ENCODE results near the gene PLPPR1.

DNA sequence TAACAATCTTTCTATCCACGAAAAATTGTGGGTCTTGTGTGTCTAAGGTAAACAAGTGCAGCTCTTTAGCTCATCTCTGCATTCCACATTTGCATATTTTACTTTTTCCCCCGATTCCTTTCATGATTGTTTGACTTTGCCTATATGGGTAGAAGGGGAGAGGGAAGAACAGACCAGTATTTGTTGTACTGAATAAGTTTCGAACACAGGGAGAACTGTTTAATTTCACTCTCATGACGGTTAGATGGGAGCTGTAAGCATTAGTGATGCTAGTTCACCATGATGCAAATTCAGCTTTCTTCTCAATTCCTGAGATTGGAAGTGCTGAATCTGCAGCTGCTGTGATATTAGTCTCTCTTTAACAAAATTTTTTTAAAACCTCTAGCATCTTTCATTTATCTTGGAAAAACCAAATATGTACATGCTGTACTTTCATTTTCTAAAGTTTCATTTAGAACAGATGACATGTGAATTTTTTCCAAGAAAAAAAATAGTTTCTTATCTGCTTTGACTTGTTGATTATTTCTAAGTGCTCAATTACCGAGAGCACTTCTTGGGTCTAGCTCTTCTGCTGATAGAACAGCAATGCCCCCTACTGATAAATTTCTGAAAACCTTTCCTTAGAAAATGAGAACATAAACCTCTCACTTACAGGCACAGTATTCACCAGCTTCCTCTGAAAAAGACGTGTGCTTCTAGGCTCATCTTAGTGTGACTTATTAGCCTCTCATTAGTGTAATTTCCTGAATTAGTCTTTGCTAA, 206.8 kb downstream of the PLPPR1 start:
- TF ChIP-seq, protein P1, sequence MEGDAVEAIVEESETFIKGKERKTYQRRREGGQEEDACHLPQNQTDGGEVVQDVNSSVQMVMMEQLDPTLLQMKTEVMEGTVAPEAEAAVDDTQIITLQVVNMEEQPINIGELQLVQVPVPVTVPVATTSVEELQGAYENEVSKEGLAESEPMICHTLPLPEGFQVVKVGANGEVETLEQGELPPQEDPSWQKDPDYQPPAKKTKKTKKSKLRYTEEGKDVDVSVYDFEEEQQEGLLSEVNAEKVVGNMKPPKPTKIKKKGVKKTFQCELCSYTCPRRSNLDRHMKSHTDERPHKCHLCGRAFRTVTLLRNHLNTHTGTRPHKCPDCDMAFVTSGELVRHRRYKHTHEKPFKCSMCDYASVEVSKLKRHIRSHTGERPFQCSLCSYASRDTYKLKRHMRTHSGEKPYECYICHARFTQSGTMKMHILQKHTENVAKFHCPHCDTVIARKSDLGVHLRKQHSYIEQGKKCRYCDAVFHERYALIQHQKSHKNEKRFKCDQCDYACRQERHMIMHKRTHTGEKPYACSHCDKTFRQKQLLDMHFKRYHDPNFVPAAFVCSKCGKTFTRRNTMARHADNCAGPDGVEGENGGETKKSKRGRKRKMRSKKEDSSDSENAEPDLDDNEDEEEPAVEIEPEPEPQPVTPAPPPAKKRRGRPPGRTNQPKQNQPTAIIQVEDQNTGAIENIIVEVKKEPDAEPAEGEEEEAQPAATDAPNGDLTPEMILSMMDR (IDR thresholded peaks at IDR 0.05; ENCODE audit: low read depth, low read length, missing input control), result peak; percentile 78
- TF ChIP-seq RAD21 (IDR thresholded peaks at IDR 0.05), result peak; percentile 93 to 95
